HG02943 (cell line): Measurements from ENCODE around the gene SLC38A1.
"Not testable (repeated sequence)": the region's sequence is repeated elsewhere in the genome, so short reads cannot be mapped to it uniquely, and the experiment has no call there.

ENCODE experiments used
- ATAC-seq: cut with Tn5 transposase; IDR thresholded peaks from one replicate; pipeline ENCODE4 v1.9.1; 2021; ENCODE audit warnings: mild to moderate bottlenecking, low read depth, moderate library complexity; ENCODE audit not compliant: unreplicated experiment

SLC38A1 gene

GRCh38 chr12:46268583-46269428 lies at the start of gene SLC38A1:
TSS of gene SLC38A1 (minus strand) at chr12:46269043. CDS start at chr12:46239800, 29,243 bp downstream.
- ATAC-seq, result peak; percentile 54

GRCh38 chr12:46318037-46318436 lies 49.2 kb upstream of the SLC38A1 start:
- no peak for ATAC-seq

- no peak for ATAC-seq
Measured at GRCh38 chr12:46304070-46304469, 35.2 kb upstream of the SLC38A1 start.

- ATAC-seq, result no peak
Measured at GRCh38 chr12:46303039-46303666, 34.3 kb upstream of the SLC38A1 start.

- ATAC-seq, result no peak
Measured at GRCh38 chr12:46300910-46301309, 32.1 kb upstream of the SLC38A1 start.

- ATAC-seq, result no peak
Measured at GRCh38 chr12:46299851-46300250, 31.0 kb upstream of the SLC38A1 start.

GRCh38 chr12:46298261-46298660 lies 29.4 kb upstream of the SLC38A1 start:
- no peak for ATAC-seq

GRCh38 chr12:46296822-46297221 lies 28.0 kb upstream of the SLC38A1 start:
- no peak for ATAC-seq

- ATAC-seq, result no peak
Measured at GRCh38 chr12:46292754-46293402, 24.0 kb upstream of the SLC38A1 start.

GRCh38 chr12:46291953-46292352 lies 23.1 kb upstream of the SLC38A1 start:
- not testable (repeated sequence) for ATAC-seq

GRCh38 chr12:46285177-46285576 lies 16.3 kb upstream of the SLC38A1 start:
- not testable (repeated sequence) for ATAC-seq

GRCh38 chr12:46282829-46283228 lies 14.0 kb upstream of the SLC38A1 start:
- ATAC-seq, result no peak

- no peak for ATAC-seq
Measured at GRCh38 chr12:46276756-46277155, 7.9 kb upstream of the SLC38A1 start.

GRCh38 chr12:46271863-46272262 lies 3.0 kb upstream of the SLC38A1 start:
- no peak for ATAC-seq

GRCh38 chr12:46269429-46270241 lies 792 bp upstream of the SLC38A1 start:
- peak; percentile 20 for ATAC-seq

GRCh38 chr12:46267825-46268582 lies 839 bp downstream of the SLC38A1 start:
- ATAC-seq, result no peak

- no peak for ATAC-seq
Measured at GRCh38 chr12:46267575-46267824, 1.3 kb downstream of the SLC38A1 start.

GRCh38 chr12:46266869-46267574 lies 1.8 kb downstream of the SLC38A1 start:
- no peak for ATAC-seq

- ATAC-seq, result no peak
Measured at GRCh38 chr12:46266382-46266791, 2.5 kb downstream of the SLC38A1 start.
